Body of pancreas (tissue), 4 donors: ENCODE measurements around the gene DLAT. TPM values are rescaled to one million over a fixed set of nuclear protein-coding genes. Genes with fewer than 3 reads are reported as not detected.

Experiments used
- ATAC-seq: fragments of 150-250 bp; one replicate; pipeline ENCODE4 v1.9.1; 2016
- DNase-seq, 4 donors: peaks; one replicate each; pipeline ENCODE4 v3.0.0-alpha.2; 2019
- H3K27ac ChIP-seq, 4 donors: fragments of 200-600 bp; sonication (generic); 1 replicate in 3 of 4; 2 replicates in 1 of 4; pipeline versions ENCODE4 v1.5.1 to v1.6.1; 2016 to 2019; ENCODE audit warnings: mild to moderate bottlenecking in 1 of 4, mixed read lengths in 1 of 4, moderate library complexity in 1 of 4
- H3K27me3 ChIP-seq, 2 donors: fragments of 200-600 bp; sonication (generic); one replicate each; pipeline ENCODE4 v1.6.0; 2016; ENCODE audit warnings: mild to moderate bottlenecking in 1 of 2
- H3K36me3 ChIP-seq, 2 donors: fragments of 200-600 bp; sonication (generic); replicated peaks in 1 of 2; 2 replicates each; pipeline ENCODE4 v1.5.1; 2016; ENCODE audit warnings: low read depth in 2 of 2; ENCODE audit not compliant: insufficient read depth in 1 of 2
- H3K4me1 ChIP-seq: fragments of 200-600 bp; sonication (generic); one replicate; pipeline ENCODE4 v1.6.0; 2016
- H3K4me3 ChIP-seq, 2 donors: fragments of 200-600 bp; sonication (generic); 1 replicate in 1 of 2; 2 replicates in 1 of 2; pipeline ENCODE4 v1.5.1; 2016 to 2019
- H3K9me3 ChIP-seq, 3 donors: fragments of 200-600 bp; sonication (generic); 1 replicate in 2 of 3; 2 replicates in 1 of 3; pipeline ENCODE4 v1.5.1; 2016
- CTCF ChIP-seq, 7 experiments: fragments of 450-650 bp in 4 of 7; fragments of 200-600 bp in 3 of 7; sonication (generic) in 3 of 7; IDR thresholded peaks; one replicate each; pipeline ENCODE4 v1.5.1; 2016 to 2019; ENCODE audit warnings: antibody characterized with exemption in 7 of 7
- POLR2A ChIP-seq, 3 donors: fragments of 450-650 bp; IDR thresholded peaks; one replicate each; pipeline ENCODE4 v1.6.1; 2016; ENCODE audit warnings: antibody characterized with exemption in 3 of 3, mild to moderate bottlenecking in 2 of 3
- WGBS, 2 donors: methylation state at CpG; one replicate each; pipeline ENCODE4 v1.1.5; 2017; 5-methylcytosine and 5-hydroxymethylcytosine counted together
- intact Hi-C: fragments of 100-400 bp; cut with DNase I; formaldehyde crosslinking; loops from one replicate; pipeline ENCODE4 v1.15.1; 2023
- total RNA-seq, 2 donors: library from RNA; depleted of rRNA; stranded (reverse); fragments of >200 nt; gene quantifications; one replicate each; pipeline ENCODE4 v1.1.0, GENCODE V29; 2016

Gene DLAT
- total RNA-seq, 2 donors from 2014 or later: 10.4 to 10.5 TPM

- TF ChIP-seq POLR2A (IDR thresholded peaks at IDR 0.05): no peak
- TF ChIP-seq CTCF (IDR thresholded peaks at IDR 0.05): no peak
- H3K9me3 ChIP-seq: no peaks in the 10 kb centered on the region
- H3K27ac ChIP-seq: no peak overlapping the region
- H3K27me3 ChIP-seq: no peaks in the 10 kb centered on the region
- H3K4me1 ChIP-seq: peaks cover 4% of the 10 kb centered on the region
- WGBS, 2 donors: 90 to 97% methylated on average over 2 of the region's 2 CpGs
- ATAC-seq: no peak
- H3K36me3 ChIP-seq: peaks cover 0 to 7% of the 10 kb centered on the region in 2 donors
- H3K4me3 ChIP-seq: no peak overlapping the region
- intact Hi-C loops: no loop called here
- no peak for DNase-seq
Measured at GRCh38 chr11:112029460-112029859, 4.3 kb downstream of the DLAT start.

- TF ChIP-seq POLR2A (IDR thresholded peaks at IDR 0.05): no peak
- TF ChIP-seq CTCF (IDR thresholded peaks at IDR 0.05): no peak
- no peak overlapping the region for H3K4me3 ChIP-seq
- no peak for ATAC-seq
- H3K9me3 ChIP-seq: no peaks in the 10 kb centered on the region
- H3K27me3 ChIP-seq: no peaks in the 10 kb centered on the region
- 90 to 100% methylated on average over 3 of the region's 3 CpGs for WGBS, 2 donors
- H3K36me3 ChIP-seq: peaks cover 0 to 11% of the 10 kb centered on the region in 2 donors
- no peaks in the 10 kb centered on the region for H3K4me1 ChIP-seq
- no peak overlapping the region for H3K27ac ChIP-seq
- intact Hi-C loops: no loop called here
- no peak for DNase-seq
Measured at GRCh38 chr11:112033902-112034301, 8.7 kb downstream of the DLAT start.

GRCh38 chr11:112037527-112037926, 12.3 kb downstream of the DLAT start:
- peaks cover 5 to 14% of the 10 kb centered on the region in 2 donors for H3K36me3 ChIP-seq
- no peak for TF ChIP-seq POLR2A (IDR thresholded peaks at IDR 0.05)
- TF ChIP-seq CTCF (IDR thresholded peaks at IDR 0.05): no peak
- intact Hi-C loops: no loop called here

GRCh38 chr11:112042161-112042960, 17.2 kb downstream of the DLAT start:
- no peak for ATAC-seq
- H3K27ac ChIP-seq: no peak overlapping the region

More at GRCh38 chr11:112037527-112037926, 12.3 kb downstream of the DLAT start:
- no peak overlapping the region for H3K4me3 ChIP-seq
- DNase-seq (no peak), ATAC-seq (no peak)
- no peaks in the 10 kb centered on the region for H3K27me3 ChIP-seq
- no peak overlapping the region for H3K27ac ChIP-seq
- no peaks in the 10 kb centered on the region for H3K4me1 ChIP-seq
- H3K9me3 ChIP-seq: no peaks in the 10 kb centered on the region

More at GRCh38 chr11:112042161-112042960, 17.2 kb downstream of the DLAT start:
- Histone ChIP-seq H3K9me3 (no peaks in the 10 kb centered on the region), H3K4me3 (no peak overlapping the region), H3K4me1 (peaks cover 3% of the 10 kb centered on the region), H3K36me3 (peaks cover 5 to 12% of the 10 kb centered on the region in 2 donors), H3K27me3 (no peaks in the 10 kb centered on the region)
- TF ChIP-seq CTCF (IDR thresholded peaks at IDR 0.05) (no peak), POLR2A (IDR thresholded peaks at IDR 0.05) (no peak)
- intact Hi-C loops: no loop called here
- WGBS, 2 donors: 48 to 60% methylated on average over 6 of the region's 6 CpGs
- DNase-seq: no peak
